Fibroblast of lung (primary cell): ENCODE results near the gene ANO2. TPM values are rescaled to one million over a fixed set of nuclear protein-coding genes. Genes with fewer than 3 reads are reported as not detected.
"Not testable (repeated sequence)": the region's sequence is repeated elsewhere in the genome, so short reads cannot be mapped to it uniquely, and the experiment has no call there.

Experiments used
- DNase-seq, 2 donors: peaks; one replicate each; pipeline versions ENCODE4 v3.0.0 to v3.0.0-alpha.2; 2010; ENCODE audit warnings: low read depth in 2 of 2
- H2AFZ ChIP-seq: 2 replicates; pipeline ENCODE4 v1.5.1; 2012; ENCODE audit warnings: low read length, control low read depth, inconsistent platforms
- H3K27ac ChIP-seq: 2 replicates; pipeline ENCODE4 v1.5.1; 2011; ENCODE audit warnings: low read length, control low read depth; ENCODE audit not compliant: insufficient read depth
- H3K27me3 ChIP-seq: 2 replicates; pipeline ENCODE4 v1.5.1; 2011; ENCODE audit warnings: mild to moderate bottlenecking, low read length; ENCODE audit not compliant: control insufficient read depth, insufficient read depth
- H3K36me3 ChIP-seq: 2 replicates; pipeline ENCODE4 v1.5.1; 2011; ENCODE audit warnings: low read length; ENCODE audit not compliant: control insufficient read depth, insufficient read depth
- H3K4me1 ChIP-seq: 2 replicates; pipeline ENCODE4 v1.5.1; 2011; ENCODE audit warnings: low read length; ENCODE audit not compliant: control insufficient read depth, insufficient read depth; ENCODE audit errors: extremely low read depth
- H3K4me2 ChIP-seq: 2 replicates; pipeline ENCODE4 v1.5.1; 2011; ENCODE audit warnings: low read length, control low read depth; ENCODE audit not compliant: insufficient read depth; ENCODE audit errors: extremely low read depth
- H3K4me3 ChIP-seq, 4 experiments: fragments of 200-600 bp in 1 of 4; sonication (generic) in 1 of 4; replicated peaks in 1 of 4; 2 replicates each; pipeline ENCODE4 v1.5.1; 2011 to 2016; ENCODE audit warnings: low read length in 4 of 4, low read depth in 3 of 4, mild to moderate bottlenecking in 3 of 4, control low read depth in 2 of 4, inconsistent platforms in 1 of 4, mixed read lengths in 1 of 4; ENCODE audit not compliant: insufficient read depth in 1 of 4; ENCODE audit errors: control extremely low read depth in 1 of 4
- H3K79me2 ChIP-seq: 2 replicates; pipeline ENCODE4 v1.5.1; 2012; ENCODE audit warnings: mild to moderate bottlenecking, low read length, inconsistent platforms; ENCODE audit not compliant: control insufficient read depth, insufficient read depth
- H3K9ac ChIP-seq: 2 replicates; pipeline ENCODE4 v1.5.1; 2011; ENCODE audit warnings: mild to moderate bottlenecking, low read length, control low read depth; ENCODE audit not compliant: insufficient read depth
- H3K9me3 ChIP-seq: 2 replicates; pipeline ENCODE4 v1.5.1; 2012; ENCODE audit warnings: low read depth, low read length; ENCODE audit not compliant: control insufficient read depth, insufficient read depth
- H4K20me1 ChIP-seq: 2 replicates; pipeline ENCODE4 v1.5.1; 2011; ENCODE audit warnings: low read length; ENCODE audit not compliant: control insufficient read depth, insufficient read depth; ENCODE audit errors: extremely low read depth
- CTCF ChIP-seq, 2 donors: IDR thresholded peaks in 1 of 2; conservative IDR thresholded peaks in 1 of 2; 1 replicate in 1 of 2; 2 replicates in 1 of 2; pipeline ENCODE4 v1.5.1; 2011 to 2012; ENCODE audit warnings: low read length in 2 of 2, control low read depth in 1 of 2, inconsistent platforms in 1 of 2, low read depth in 1 of 2, mild to moderate bottlenecking in 1 of 2
- EZH2 ChIP-seq: IDR thresholded peaks from 2 replicates; pipeline ENCODE4 v1.5.1; 2012; ENCODE audit warnings: low read length, control low read depth, mild to moderate bottlenecking; ENCODE audit errors: missing control alignments
- polyA plus RNA-seq, 2 donors: library from polyadenylated mRNA; depleted of rRNA in 1 of 2; stranded (reverse) in 1 of 2; unstranded in 1 of 2; fragments of >200 nt; gene quantifications; 2 replicates each; pipeline ENCODE4 v1.2.1, GENCODE V29; 2011 to 2012; ENCODE audit warnings: missing spikeins in 1 of 2
- total RNA-seq: library from RNA; depleted of rRNA; stranded (reverse); fragments of >200 nt; gene quantifications from 2 replicates; pipeline ENCODE4 v1.2.1, GENCODE V29; 2014

Gene ANO2
- total and polyA plus RNA-seq, 2 donors (not counting 1 experiment from before 2014, with no cell fraction given), result 0.15 to 0.17 TPM

- Histone ChIP-seq H3K9ac (no peak overlapping the region), H3K4me3 (no peak overlapping the region), H3K79me2 (no peaks in the 10 kb centered on the region), H3K27me3 (no peaks in the 10 kb centered on the region), H3K4me2 (no peak overlapping the region), H3K4me1 (no peaks in the 10 kb centered on the region), H3K36me3 (no peaks in the 10 kb centered on the region), H3K27ac (no peak overlapping the region), H3K9me3 (no peaks in the 10 kb centered on the region), H4K20me1 (no peaks in the 10 kb centered on the region), H2AFZ (no peak overlapping the region)
- TF ChIP-seq CTCF (conservative IDR thresholded peaks at IDR 0.05 in 1 of 2, IDR thresholded peaks at IDR 0.05 in 1 of 2; ENCODE audit: low read depth in 1 of 2, low read length in 2 of 2) (no peak), EZH2 (no peak)
- DNase-seq, result no peak
Observed at GRCh38 chr12:5682581-5682980, 262.5 kb downstream of the ANO2 start.

- no peak for TF ChIP-seq CTCF (conservative IDR thresholded peaks at IDR 0.05 in 1 of 2, IDR thresholded peaks at IDR 0.05 in 1 of 2; ENCODE audit: low read depth in 1 of 2, low read length in 2 of 2)
- H3K9me3 ChIP-seq, result no peaks in the 10 kb centered on the region
- no peaks in the 10 kb centered on the region for H3K36me3 ChIP-seq
- H4K20me1 ChIP-seq, result no peaks in the 10 kb centered on the region
- H3K79me2 ChIP-seq, result no peaks in the 10 kb centered on the region
- no peaks in the 10 kb centered on the region for H3K4me1 ChIP-seq
- H2AFZ ChIP-seq, result no peak overlapping the region
- DNase-seq, result no peak
- no peak overlapping the region for H3K27ac ChIP-seq
- no peak overlapping the region for H3K4me3 ChIP-seq
- H3K4me2 ChIP-seq, result no peak overlapping the region
- H3K9ac ChIP-seq, result no peak overlapping the region
- H3K27me3 ChIP-seq, result no peaks in the 10 kb centered on the region
Observed at GRCh38 chr12:5678176-5678575, 266.9 kb downstream of the ANO2 start.

- not testable (repeated sequence) for H3K27ac ChIP-seq, H3K36me3 ChIP-seq, DNase-seq, H2AFZ ChIP-seq, H3K79me2 ChIP-seq, H3K4me1 ChIP-seq, H3K4me2 ChIP-seq, H3K4me3 ChIP-seq, H3K9me3 ChIP-seq, H4K20me1 ChIP-seq, H3K9ac ChIP-seq, H3K27me3 ChIP-seq
Observed at GRCh38 chr12:5669624-5670023, 275.4 kb downstream of the ANO2 start.
